Measurements from ENCODE around the gene TARBP1. TPM values are rescaled to one million over a fixed set of nuclear protein-coding genes. Genes with fewer than 3 reads are reported as not detected.
"Not testable (repeated sequence)": the region's sequence is repeated elsewhere in the genome, so short reads cannot be mapped to it uniquely, and the experiment has no call there.

The TARBP1 gene
- total RNA-seq, 1 donor from 2014 or later: 10.8 TPM

DNA sequence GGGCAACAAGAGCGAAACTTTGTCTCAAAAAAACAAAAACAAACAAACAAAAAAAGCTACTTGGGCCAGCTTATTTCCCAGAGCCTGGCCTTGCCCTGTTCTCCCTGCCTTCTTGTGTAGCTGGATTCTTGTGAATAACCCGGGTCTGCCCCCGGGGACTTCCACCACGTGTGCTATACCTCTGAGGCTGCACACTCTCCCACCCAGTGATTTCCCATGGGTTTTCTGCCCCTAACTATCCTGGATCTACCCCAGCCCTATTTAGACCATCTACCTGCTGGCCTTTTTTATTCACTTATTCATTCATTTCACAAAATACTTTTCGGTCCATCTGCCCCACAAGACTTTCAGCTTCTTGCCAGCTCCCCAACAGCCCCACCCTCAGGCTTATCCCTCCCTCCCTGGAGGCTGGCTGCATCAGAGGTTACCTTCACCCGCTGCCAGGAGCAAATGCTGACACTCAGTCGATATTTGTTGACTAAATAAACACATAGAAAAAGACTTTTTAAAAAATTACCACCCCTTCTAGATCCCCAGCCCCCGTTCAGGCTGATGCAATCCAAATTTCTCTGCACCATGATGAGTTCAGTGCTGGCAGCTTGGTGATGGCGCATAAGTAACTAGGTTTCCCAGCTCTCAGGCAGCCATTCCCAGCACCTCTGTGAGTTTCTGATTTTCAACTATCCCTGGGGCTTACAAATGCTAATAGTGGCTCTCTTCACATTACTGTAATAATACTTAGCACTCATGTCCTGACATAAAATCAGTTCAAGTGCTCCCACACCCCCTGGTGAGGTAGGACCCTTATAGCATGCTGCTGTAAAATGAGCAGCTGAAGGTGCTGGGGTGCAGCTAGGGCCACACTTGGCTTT is 30.7 kb upstream of the TARBP1 start:
- DNase-seq (no peak), ATAC-seq (peak; percentile 26)
- intact Hi-C loops (cut with micrococcal nuclease): no loop called here

DNA sequence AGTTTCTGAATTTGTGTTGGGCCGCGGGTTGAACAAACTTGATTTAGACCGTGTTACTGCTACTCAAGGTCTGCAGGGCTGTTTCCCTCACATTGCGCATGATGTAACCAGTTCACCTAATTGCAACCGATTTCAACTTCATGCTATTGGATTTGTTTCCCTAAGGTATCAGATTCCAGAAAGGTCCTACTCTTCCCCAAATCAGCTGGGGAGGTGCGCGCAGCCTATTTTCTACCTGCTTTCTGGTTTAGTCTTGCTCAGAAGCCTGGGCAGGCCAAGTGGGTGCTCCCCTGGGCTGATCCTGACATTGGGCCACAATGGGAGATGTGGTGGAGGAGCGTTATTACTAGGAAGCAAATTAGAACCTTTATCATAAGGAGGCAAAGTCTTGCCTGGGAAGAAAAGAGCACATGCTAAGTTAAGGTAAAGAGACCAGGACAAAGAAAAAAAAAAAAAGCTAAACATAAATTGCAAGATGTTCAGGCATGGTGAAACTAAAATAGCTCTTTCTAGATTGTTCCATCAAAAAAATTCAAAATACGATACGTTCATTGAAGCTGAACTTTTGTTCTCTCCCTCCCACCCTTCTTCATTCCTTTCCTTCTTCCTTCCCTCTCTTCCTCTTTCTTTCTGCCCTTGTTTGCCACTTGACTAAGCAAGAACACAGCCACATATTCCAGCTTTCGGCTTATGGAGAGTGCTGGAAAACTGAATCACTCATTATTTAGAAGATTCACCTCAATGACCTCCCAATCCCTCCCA is 28.8 kb upstream of the TARBP1 start:
- DNase-seq: no peak
- ATAC-seq: no peak
- intact Hi-C loops (cut with micrococcal nuclease): no loop called here

DNA sequence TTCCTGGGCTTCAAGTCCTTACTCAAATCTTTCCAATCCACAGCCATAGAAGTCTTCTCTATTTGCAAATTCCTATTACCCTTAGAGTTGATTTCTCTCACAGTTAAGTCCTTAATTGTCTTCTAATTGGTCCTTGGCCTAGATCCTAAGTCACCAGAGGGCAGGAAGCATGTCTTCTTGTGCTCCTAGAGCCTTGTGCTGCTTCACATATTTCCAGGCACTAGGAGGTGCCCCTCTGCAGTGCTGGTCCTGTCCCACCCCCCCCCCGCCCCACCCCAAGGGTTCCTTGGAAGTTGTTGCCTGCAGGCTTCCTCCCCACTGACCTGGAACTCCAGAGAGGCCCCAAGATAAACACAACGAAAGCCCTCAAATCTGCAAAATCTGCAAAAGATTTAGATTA is 28.1 kb upstream of the TARBP1 start:
- DNase-seq: no peak
- ATAC-seq: no peak
- intact Hi-C loops (cut with micrococcal nuclease): no loop called here

DNA sequence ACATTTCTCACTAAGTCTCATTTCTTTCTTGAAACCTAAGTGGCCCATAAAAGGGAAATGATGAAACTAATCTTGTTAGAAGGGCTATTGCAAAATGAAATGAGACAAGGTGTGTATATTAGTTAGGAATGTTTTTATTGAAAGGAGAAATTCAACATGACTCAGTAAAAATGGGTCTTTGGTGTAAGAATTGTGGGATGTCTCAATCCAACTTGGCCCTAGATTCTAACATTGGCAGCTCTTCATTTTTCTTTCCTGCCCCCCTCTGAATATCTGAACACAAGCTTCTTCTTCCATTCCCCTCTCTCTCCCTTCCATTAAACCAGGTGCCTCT is 26.8 kb upstream of the TARBP1 start:
- intact Hi-C loops (cut with micrococcal nuclease): no loop called here
- DNase-seq: no peak
- ATAC-seq: no peak

DNA sequence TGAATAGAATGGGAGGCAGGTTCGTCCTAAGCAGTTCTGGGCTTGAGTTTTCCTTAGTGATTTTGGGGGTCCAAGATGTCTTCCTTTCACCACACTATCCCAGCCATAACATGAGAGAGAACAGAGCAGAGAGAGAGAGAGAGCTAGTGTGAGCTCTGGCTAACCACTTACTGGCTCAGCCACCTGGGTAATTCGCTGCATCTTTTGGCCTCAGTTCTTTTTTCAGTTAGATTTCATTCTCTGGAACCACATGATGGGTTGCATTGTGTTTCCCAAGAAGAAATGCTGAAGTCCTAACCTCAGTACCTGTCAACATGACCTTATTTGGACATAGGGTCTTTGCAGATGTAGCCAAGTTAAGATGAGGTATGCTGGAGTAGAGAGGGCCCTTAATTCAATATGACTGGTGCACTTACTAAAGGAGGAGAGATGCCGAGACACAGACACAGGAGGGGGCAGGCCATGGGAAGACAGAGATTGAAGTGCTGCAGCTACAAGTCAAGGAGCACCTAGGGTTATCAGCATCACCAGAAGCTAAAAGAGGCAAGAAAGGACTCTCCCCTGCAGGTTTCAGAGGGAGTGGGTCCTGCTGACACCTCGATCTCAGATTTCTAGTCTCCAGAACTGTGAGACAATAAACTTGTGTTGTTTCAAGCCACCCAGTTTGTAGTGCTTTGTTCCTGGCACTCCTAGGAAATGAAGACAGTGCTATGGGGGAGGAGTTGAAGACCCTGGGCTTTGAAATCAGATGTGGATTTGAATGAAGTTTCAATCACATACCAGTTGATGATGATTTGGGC is 26.2 kb upstream of the TARBP1 start:
- intact Hi-C loops (cut with micrococcal nuclease): no loop called here
- no peak for ATAC-seq
- DNase-seq: no peak

DNA sequence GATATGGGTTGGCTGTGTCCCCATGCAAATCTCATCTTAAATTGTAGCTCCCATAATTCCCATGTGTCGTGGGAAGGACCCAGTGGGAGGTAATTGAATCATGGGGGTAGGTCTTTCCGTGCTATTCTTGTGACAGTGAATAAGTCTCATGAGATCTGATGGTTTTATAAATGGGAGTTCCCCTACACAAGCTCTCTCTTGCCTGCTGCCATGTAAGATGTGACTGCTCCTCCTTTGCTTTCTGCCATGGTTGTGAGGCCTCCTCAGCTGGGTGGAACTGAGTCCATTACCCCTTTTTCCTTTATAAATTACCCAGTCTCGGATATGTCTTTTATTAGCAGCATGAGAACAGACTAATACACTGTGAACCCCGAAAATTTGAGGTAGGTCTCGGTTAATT is 25.3 kb upstream of the TARBP1 start:
- DNase-seq; ATAC-seq; intact Hi-C loops (cut with micrococcal nuclease): not testable (repeated sequence)

DNA sequence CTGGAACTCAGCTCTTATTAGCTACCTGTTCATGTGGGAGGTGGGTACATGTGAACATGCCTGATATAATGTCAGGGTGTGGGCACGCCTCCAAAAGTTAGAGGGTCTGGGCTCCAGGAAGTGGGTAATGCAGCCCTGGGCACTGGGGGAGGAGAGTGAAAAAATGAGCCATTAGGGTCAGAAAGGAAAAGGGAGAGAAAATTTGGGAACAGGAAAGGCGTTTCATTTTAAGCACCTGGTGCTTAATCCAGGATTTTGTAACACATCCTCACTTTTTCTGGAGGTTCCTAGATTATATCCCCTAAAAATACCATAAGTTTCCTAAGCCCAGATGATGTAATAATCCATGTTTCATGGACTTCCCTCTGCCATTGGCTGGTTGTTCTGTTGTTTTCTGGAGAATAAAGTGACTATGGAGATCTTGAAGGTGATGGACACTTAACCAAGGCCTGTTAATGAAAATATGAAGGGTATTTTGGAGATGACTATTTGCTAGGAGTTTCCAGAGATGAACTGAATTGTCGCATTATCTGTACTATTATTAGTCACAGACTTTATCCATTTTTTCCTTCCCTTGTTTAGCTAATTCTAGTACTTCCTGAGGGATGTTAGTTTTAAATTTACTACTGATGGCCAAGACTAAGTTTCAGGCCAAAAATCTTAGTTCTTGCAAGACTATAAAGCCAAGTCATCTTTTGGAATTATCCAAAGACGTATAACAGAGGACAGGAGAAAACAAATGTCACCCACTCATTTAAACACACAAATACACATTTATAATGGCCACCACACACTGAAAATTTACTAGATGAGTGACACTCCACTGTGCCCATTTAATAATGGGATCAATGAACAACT is 24.4 kb upstream of the TARBP1 start:
- intact Hi-C loops (cut with micrococcal nuclease): no loop called here
- ATAC-seq (no peak), DNase-seq (no peak)

DNA sequence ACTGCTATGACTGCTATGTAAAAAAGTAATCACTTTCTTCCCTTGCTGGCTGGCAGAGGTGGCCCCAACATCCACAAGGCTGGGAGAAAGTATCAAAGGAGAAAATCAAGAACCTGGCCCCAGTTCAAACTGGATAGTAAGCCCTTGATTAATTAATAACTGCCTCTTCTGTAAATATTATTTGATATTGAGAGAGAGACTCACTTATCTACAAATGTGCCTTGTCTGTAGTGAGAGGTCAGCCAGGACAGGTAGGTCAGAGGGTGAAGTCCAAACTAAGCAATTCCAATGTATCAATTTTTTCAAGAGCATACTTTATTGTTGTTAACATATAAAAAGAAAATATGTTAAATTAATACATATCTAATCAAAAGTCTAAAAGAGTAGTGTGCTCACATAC is 23.8 kb upstream of the TARBP1 start:
- DNase-seq (no peak), ATAC-seq (no peak)
- intact Hi-C loops (cut with micrococcal nuclease): no loop called here

DNA sequence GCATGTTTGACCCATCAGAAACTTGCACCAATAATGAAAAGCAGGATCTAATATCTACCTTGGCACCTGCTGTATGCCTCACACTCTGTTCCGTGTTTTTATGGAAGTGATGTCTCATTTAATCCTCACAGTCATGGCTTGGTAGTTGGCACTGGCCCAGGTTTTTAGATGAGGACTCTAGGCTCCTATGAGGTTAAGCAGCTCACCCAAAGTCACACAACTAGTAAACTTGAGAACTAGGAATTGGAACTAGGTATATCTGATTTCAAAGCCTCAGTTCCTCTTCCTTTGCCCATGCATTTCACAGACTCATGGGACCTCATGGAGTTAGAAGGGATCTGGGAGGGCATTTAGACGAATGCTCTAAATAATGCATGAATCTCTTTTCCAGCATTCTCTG is 21.3 kb upstream of the TARBP1 start:
- ATAC-seq (peak; percentile 13), DNase-seq (no peak)
- intact Hi-C loops (cut with micrococcal nuclease): no loop called here

DNA sequence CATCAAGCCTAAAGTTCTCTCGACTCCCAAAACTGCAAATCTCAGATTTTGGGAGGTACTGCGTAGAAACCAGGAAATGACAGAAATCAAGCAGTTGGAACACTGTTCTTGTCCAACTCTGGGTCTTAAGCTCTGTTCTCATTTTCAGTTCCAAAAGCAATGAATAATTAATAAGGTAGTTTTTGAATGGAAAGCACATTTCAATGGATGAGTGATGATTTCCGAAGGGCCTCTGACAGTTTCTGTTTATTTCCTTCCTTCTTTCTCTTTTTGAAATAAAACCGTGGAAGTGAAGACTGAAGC is 20.9 kb upstream of the TARBP1 start:
- intact Hi-C loops (cut with micrococcal nuclease): loop anchor here (5.0 to 10.0 kb wide), 3 partner anchors 102 to 582 kb away; no protein-coding TSS in a partner anchor
- DNase-seq (no peak), ATAC-seq (no peak)

DNA sequence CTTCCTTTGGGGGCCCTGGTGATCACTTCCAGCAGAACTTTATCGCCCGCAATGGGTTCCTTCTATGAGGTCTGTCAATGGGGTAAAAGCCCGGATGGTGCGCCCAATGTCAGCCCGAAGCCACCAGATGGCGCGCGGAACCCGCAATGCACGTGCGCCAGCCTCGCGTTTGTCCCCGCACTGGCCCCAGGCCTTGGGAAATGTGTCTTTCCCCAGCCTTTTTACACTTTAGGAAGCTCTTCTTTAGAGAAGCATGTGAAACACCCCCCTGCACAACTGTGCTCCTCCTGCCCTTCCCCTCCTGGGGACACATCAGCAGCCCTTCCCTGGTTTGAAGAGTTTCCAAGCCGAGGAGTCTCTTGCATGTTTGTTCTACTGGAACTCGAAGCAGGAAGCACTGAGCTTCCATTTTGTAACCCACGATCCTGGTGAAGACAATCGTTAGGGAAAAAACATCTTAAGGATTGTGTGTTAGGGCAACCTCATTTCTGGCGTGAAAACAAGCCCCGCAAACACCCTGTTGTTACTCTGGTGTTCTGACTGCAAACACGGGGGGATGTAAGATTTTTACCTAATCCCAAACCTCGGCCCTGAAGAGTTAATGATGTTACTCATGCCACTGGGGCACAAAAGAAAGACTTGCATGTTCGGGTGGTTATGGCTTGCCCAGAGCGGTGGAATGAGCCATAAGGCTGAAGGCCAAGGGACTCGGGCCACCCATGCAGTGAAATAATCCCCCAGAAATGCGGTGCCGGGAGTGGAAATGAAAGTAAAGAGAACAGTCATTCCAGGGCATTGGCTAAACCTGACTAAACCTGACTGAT is 20.4 kb upstream of the TARBP1 start:
- intact Hi-C loops (cut with micrococcal nuclease): loop anchor here (5.0 to 10.0 kb wide), 3 partner anchors 103 to 583 kb away; no protein-coding TSS in a partner anchor
- ATAC-seq (peak; percentile 96), DNase-seq (peak; percentile 95)

DNA sequence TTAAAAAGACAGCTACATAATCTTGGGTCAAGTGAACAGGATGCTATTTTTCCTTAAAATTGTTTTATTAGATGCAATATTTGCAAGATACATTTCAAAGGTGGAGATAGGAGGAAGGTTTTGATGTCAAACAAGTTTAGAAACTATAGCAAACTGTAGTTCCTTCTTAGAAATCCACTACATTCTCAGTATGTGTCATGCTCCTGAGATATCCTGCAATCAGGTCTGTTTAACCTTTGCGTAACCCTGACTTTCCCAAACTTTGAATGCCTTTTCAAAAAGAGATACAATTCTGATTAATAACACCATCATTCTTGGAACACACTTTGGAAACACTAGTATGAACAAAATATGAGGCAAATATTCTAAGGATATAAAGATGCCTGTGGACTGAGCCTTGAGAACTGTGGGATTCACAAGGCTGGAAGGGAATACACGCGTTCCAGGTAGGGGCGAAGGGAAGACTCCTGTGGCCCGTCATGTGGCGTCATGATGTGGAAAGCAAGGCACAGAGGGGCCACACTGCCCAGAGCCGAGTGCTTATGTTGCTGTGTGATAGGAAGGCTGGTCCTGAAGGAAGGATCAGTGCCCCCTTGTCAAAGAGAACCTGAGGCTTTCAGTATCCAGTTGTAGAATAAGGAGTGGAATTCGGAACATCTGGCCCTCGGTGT is 19.6 kb upstream of the TARBP1 start:
- intact Hi-C loops (cut with micrococcal nuclease): loop anchor here (5.0 to 10.0 kb wide), 3 partner anchors 104 to 584 kb away; no protein-coding TSS in a partner anchor
- DNase-seq (no peak), ATAC-seq (peak; percentile 26)

DNA sequence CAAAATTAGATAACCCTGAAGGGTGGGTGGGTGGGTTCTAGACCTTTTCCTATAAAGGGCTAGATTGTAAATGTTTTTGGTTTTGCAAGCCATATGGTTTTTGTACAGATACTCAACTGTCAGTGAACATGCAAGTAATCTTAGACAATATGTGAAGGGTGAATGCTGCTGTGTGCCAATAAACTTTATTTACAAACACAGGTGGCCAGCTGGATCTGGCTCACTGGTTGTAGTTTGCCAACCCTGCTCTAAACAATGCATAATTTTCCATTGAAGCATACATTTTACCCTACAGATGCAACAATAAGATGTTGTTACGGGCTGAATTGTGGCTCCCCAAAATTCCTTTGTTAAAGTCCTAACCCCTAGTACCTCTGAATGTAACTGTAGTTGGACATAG is 18.6 kb upstream of the TARBP1 start:
- DNase-seq (no peak), ATAC-seq (no peak)

DNA sequence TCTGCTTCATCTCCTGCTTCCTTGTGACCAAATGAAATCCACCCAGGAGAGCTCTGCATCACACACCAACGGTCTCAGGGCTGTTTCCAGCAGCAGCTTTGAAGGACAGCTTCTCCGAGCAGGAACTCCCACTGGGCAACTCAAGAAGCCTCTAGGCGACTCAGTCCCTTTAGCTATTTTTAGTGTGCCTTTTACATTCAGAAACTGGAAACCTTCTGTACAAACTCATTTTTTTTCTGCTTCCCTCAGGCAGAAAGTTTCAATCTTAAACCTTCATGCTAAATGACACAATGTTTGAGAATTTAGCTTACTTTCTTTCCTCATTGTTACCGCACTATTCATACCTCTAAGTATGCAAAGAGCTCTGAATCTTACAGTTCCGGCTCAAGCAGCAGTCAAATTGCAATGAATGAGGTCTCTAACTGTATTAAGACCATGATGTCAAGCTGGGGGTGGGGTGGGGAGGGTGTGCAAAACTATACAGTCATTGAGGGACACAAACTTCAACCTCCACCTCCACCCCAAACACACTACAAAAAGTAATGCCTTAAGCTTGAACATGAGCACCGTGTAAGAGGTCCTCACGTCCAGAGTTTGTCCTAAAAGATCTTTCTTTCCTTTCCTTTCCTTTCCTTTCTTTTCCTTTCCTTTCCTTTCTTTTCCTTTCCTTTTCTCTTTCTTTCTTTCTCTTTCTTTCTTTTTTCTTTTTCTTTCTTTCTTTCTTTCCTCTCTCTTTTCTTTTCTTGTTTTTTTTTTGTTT is 16.4 kb upstream of the TARBP1 start:
- ATAC-seq (no peak), DNase-seq (no peak)
- intact Hi-C loops (cut with micrococcal nuclease): loop anchor here (5.0 to 10.0 kb wide), 3 partner anchors 107 to 587 kb away; no protein-coding TSS in a partner anchor

More for the DNA sequence above, 18.6 kb upstream of the TARBP1 start:
- intact Hi-C loops (cut with micrococcal nuclease): loop anchor here (5.0 to 10.0 kb wide), 3 partner anchors 105 to 585 kb away; no protein-coding TSS in a partner anchor

DNA sequence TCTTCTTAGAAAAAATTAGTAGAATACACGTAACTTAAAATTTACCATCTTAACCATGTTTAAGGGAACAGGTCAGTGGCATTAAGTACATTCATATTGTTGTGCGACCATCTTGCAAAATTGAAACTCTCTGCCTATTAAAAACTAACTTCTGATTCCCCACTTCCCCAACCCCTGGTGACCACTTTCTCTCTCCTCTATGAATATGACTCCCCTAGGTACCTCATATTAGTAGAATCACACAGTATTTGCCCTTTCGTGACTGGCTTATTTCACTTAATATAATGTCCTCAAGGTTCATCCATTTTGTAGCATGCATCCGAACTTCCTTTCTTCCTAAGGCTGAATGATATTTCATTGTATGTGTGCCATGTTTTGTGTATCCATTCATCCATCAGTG is 15.1 kb upstream of the TARBP1 start:
- ATAC-seq: no peak
- no peak for DNase-seq
- intact Hi-C loops (cut with micrococcal nuclease): loop anchor here (10.0 kb wide), 1 partner anchor 221 kb away; no protein-coding TSS in a partner anchor

DNA sequence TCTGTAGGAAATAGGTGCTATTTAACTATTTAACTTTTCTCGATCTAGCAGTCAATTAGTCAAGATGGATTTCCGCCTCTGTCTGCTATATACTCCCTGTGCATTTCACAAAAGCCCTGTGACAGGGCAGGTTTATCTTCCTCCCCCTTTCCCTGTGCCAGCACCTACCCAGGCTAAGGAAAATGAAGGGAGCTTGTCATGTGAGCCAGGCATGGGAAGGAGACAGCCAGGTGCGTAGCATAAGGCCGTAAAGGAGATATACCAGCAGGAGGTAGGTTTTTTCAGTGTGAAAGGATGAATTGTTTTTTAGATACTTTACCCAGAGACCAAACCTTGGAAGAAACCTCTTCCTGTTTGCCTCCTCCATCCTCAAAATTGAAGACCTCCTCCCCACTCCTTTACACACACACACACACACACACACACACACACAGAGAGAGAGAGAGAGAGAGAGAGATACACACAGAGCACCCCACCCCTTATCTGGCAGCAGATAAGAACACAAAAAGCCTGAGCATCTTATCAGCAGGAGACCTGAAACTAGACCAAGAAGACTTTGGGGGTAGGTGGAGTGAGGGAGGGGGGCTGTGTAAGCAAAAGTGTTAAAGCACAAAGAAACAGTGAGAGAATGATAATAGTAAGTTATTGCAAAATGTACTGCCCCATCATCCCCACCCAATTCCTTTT is 12.0 kb upstream of the TARBP1 start:
- no peak for ATAC-seq
- intact Hi-C loops (cut with micrococcal nuclease): loop anchor here (10.0 kb wide), 1 partner anchor 224 kb away; no protein-coding TSS in a partner anchor
- DNase-seq: no peak

All from left ventricle myocardium superior (tissue), 1 donor.